Panc1 (cell line): ENCODE data around the gene CCM2. TPM values are rescaled to one million over a fixed set of nuclear protein-coding genes. Genes with fewer than 3 reads are reported as not detected.

Experiments used
- ATAC-seq: fragments of 200-7000 bp; cut with Tn5 transposase; 2 replicates; pipeline ENCODE4 v1.9.1; 2020; ENCODE audit warnings: mild to moderate bottlenecking, moderate library complexity
- BruUV-seq: library from RNA; stranded (reverse); fragments of 400-500 nt; replicated peaks from 2 replicates; lab custom pipeline; 2021; lab: Mats Ljungman, UMichigan
- CTCF ChIA-PET: fragments of 300-600 bp; sonication (Branson Sonifier 250); formaldehyde crosslinking; loops from one replicate; lab custom pipeline; 2022; ENCODE audit warnings: antibody characterized with exemption; lab: Charles Lee
- POLR2A ChIA-PET: fragments of 300-600 bp; sonication (Branson Sonifier 250); formaldehyde crosslinking; loops from one replicate; lab custom pipeline; 2022; ENCODE audit warnings: antibody characterized with exemption; lab: Charles Lee
- DNase-seq: peaks from one replicate; pipeline ENCODE4 v3.0.0-alpha.2; 2010; ENCODE audit warnings: low read depth, low spot score
- H3K27ac ChIP-seq: 2 replicates; pipeline ENCODE4 v1.5.1; 2011; ENCODE audit warnings: mild to moderate bottlenecking, low read length, inconsistent platforms
- H3K27me3 ChIP-seq: fragments of 200-500 bp; sonication (Bioruptor generic); 2 replicates; pipeline ENCODE4 v1.6.0; 2014; ENCODE audit warnings: low read length, inconsistent platforms; ENCODE audit not compliant: control insufficient read depth, insufficient read depth
- H3K36me3 ChIP-seq: fragments of 200-500 bp; sonication (Bioruptor generic); 2 replicates; pipeline ENCODE4 v1.5.1; 2014; ENCODE audit warnings: inconsistent platforms, mild to moderate bottlenecking, low read length, moderate library complexity; ENCODE audit not compliant: control insufficient read depth, insufficient read depth
- H3K4me1 ChIP-seq: 2 replicates; pipeline ENCODE4 v1.5.1; 2011; ENCODE audit warnings: inconsistent platforms, mild to moderate bottlenecking, low read length, moderate library complexity; ENCODE audit not compliant: control insufficient read depth, insufficient read depth
- H3K4me3 ChIP-seq, 2 experiments: 2 replicates each; pipeline ENCODE4 v1.5.1; 2011 to 2012; ENCODE audit warnings: low read depth in 2 of 2, low read length in 2 of 2, mild to moderate bottlenecking in 2 of 2, inconsistent platforms in 1 of 2, moderate library complexity in 1 of 2
- H3K9me3 ChIP-seq: fragments of 200-500 bp; sonication (Bioruptor generic); 2 replicates; pipeline ENCODE4 v1.5.1; 2014; ENCODE audit warnings: low read depth, mild to moderate bottlenecking, inconsistent platforms, low read length, moderate library complexity; ENCODE audit not compliant: control insufficient read depth, insufficient read depth
- POLR2AphosphoS5 ChIP-seq: IDR thresholded peaks from 2 replicates; pipeline ENCODE4 v1.6.1; 2012; ENCODE audit warnings: mild to moderate bottlenecking, low read depth, low read length, moderate library complexity
- SIN3A ChIP-seq: IDR thresholded peaks from 2 replicates; pipeline ENCODE4 v1.6.1; 2012; ENCODE audit warnings: low read depth, mild to moderate bottlenecking, low read length, moderate library complexity, borderline replicate concordance; ENCODE audit not compliant: insufficient read depth
- TCF7L2 ChIP-seq: IDR thresholded peaks from 2 replicates; pipeline ENCODE4 v1.6.1; 2011; ENCODE audit warnings: mild to moderate bottlenecking, low read depth, low read length, inconsistent platforms
- in situ Hi-C: cut with HindIII; loops from 2 replicates; pipeline ENCODE4 v1.10.0; 2016; ENCODE audit warnings: low sequenced_read_pairs, low pct_unique_long_range_greater_than_20kb
- intact Hi-C: fragments of 100-400 bp; cut with micrococcal nuclease; formaldehyde crosslinking; loops from one replicate; pipeline ENCODE4 v1.10.0; 2022; ENCODE audit not compliant: unreplicated experiment
- total RNA-seq: library from RNA; stranded (reverse); gene quantifications from one replicate; pipeline ENCODE4 v1.2.1, GENCODE V29; 2021; ENCODE audit not compliant: unreplicated experiment
- TF ChIP-seq, protein P1 (sequence below): fragments of 450-650 bp; IDR thresholded peaks from 2 replicates; pipeline ENCODE4 v1.5.1; 2017; ENCODE audit warnings: mild to moderate bottlenecking
- TF ChIP-seq, protein P2 (sequence below), 2 experiments: IDR thresholded peaks; 2 replicates each; pipeline ENCODE4 v1.6.1; 2011 to 2012; ENCODE audit warnings: low read depth in 2 of 2, control low read depth in 1 of 2, low read length in 1 of 2, mild to moderate bottlenecking in 1 of 2, moderate library complexity in 1 of 2; ENCODE audit not compliant: insufficient read depth in 1 of 2

The CCM2 gene
- total RNA-seq, 1 experiment from 2014 or later, result 97.1 TPM

DNA sequence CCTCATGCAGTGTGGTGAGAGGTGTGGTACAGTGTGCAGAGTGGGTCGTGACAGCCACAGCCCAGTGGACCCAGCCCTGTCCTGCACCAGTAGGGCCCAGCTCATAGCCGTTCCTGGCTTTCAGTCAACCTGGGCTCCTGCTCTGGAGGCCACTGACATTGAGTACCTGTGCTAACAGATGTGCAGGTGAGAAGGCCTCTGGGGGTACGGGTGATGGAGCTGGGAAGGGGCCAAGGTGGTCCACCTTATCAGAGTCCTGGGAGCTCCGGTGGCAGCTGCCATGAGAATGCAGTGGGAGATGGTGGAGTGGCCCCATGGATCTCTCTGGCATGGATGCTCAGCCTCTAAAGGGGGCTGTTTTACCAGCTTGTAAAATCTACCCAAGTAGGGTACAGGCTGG lies 117.6 kb downstream of the CCM2 start:
- H3K27ac ChIP-seq, result no peak overlapping the region
- no peak overlapping the region for H3K4me3 ChIP-seq
- no TSS peak for BruUV-seq
- TF ChIP-seq POLR2AphosphoS5, result no peak
- H3K9me3 ChIP-seq, result no peaks in the 10 kb centered on the region
- H3K27me3 ChIP-seq, result peaks cover 3% of the 10 kb centered on the region; the same call in 1 of the 2 replicates
- ATAC-seq (no peak), DNase-seq (no peak)
- CTCF ChIA-PET, result no interaction called here
- in situ Hi-C loops (no loop called here), intact Hi-C loops (no loop called here)
- POLR2A ChIA-PET, result interaction anchor here (0.6 to 0.7 kb wide), 2 partner anchors 31 to 47 kb away, joined by 5 to 7 read pairs; no protein-coding TSS in a partner anchor
- H3K4me1 ChIP-seq, result 0 out of 2 replicates have a peak, but pooled peaks cover 1% of the 10 kb centered on the region
- no peaks in the 10 kb centered on the region for H3K36me3 ChIP-seq

DNA sequence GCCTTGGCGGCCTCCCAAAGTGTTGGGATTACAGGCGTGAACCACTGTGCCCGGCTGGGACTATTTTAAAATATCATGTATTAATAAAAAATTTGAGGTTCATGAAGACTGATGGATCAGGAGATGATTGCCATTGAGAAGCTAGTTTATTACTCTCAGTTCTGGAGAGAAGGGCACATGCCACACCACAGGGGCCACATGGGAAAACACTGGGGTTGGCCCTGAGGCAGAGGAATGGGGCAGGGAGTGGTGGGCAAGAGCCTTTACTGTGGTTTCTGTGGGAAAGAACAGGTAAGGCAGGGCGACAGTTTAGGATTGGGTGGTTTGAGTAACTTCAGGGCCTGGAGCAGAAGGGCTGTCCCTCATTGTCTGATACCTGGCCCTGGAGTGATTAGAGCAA lies 118.3 kb downstream of the CCM2 start:
- intact Hi-C loops (no loop called here), in situ Hi-C loops (no loop called here)
- TF ChIP-seq, protein P1, sequence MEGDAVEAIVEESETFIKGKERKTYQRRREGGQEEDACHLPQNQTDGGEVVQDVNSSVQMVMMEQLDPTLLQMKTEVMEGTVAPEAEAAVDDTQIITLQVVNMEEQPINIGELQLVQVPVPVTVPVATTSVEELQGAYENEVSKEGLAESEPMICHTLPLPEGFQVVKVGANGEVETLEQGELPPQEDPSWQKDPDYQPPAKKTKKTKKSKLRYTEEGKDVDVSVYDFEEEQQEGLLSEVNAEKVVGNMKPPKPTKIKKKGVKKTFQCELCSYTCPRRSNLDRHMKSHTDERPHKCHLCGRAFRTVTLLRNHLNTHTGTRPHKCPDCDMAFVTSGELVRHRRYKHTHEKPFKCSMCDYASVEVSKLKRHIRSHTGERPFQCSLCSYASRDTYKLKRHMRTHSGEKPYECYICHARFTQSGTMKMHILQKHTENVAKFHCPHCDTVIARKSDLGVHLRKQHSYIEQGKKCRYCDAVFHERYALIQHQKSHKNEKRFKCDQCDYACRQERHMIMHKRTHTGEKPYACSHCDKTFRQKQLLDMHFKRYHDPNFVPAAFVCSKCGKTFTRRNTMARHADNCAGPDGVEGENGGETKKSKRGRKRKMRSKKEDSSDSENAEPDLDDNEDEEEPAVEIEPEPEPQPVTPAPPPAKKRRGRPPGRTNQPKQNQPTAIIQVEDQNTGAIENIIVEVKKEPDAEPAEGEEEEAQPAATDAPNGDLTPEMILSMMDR, result no peak
- TF ChIP-seq POLR2AphosphoS5 (no peak), TCF7L2 (no peak), SIN3A (no peak)
- TF ChIP-seq, protein P2, sequence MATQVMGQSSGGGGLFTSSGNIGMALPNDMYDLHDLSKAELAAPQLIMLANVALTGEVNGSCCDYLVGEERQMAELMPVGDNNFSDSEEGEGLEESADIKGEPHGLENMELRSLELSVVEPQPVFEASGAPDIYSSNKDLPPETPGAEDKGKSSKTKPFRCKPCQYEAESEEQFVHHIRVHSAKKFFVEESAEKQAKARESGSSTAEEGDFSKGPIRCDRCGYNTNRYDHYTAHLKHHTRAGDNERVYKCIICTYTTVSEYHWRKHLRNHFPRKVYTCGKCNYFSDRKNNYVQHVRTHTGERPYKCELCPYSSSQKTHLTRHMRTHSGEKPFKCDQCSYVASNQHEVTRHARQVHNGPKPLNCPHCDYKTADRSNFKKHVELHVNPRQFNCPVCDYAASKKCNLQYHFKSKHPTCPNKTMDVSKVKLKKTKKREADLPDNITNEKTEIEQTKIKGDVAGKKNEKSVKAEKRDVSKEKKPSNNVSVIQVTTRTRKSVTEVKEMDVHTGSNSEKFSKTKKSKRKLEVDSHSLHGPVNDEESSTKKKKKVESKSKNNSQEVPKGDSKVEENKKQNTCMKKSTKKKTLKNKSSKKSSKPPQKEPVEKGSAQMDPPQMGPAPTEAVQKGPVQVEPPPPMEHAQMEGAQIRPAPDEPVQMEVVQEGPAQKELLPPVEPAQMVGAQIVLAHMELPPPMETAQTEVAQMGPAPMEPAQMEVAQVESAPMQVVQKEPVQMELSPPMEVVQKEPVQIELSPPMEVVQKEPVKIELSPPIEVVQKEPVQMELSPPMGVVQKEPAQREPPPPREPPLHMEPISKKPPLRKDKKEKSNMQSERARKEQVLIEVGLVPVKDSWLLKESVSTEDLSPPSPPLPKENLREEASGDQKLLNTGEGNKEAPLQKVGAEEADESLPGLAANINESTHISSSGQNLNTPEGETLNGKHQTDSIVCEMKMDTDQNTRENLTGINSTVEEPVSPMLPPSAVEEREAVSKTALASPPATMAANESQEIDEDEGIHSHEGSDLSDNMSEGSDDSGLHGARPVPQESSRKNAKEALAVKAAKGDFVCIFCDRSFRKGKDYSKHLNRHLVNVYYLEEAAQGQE (IDR thresholded peaks at IDR 0.05; ENCODE audit: insufficient read depth in 1 of 2, low read depth in 2 of 2, low read length in 1 of 2), result no peak
- Histone ChIP-seq H3K27me3 (peaks cover 3% of the 10 kb centered on the region; the same call in 1 of the 2 replicates), H3K4me3 (no peak overlapping the region), H3K4me1 (no peaks in the 10 kb centered on the region), H3K36me3 (no peaks in the 10 kb centered on the region), H3K27ac (no peak overlapping the region), H3K9me3 (no peaks in the 10 kb centered on the region)
- ATAC-seq, result no peak
- ChIA-PET POLR2A (interaction anchor here (0.7 kb wide), 1 partner anchor 32 kb away, joined by 7 read pairs; no protein-coding TSS in a partner anchor), CTCF (no interaction called here)
- DNase-seq, result no peak
- BruUV-seq, result no TSS peak

DNA sequence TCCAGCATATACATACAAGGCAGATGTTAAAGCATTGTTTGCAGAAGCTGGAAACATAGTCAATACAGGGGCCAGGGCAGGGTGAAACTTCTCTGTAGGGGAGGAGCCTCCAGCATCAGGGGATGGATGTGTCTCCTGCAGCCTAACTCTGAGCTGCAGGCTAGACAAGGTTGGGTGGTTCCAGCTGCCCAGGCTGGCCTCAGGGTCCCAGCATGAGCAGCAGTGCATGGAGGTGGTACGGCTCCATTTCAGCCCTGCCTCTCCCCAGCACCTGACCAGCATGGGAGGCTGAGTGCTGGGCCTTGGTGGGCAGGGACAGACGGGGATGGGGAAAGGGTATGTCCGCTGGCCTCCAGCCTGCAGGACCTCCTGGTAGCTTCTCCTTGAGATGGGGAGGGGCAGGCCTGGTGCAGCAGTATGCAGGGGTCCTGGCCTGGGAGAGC lies 118.9 kb downstream of the CCM2 start:
- Histone ChIP-seq H3K4me1 (no peaks in the 10 kb centered on the region), H3K27ac (no peak overlapping the region), H3K36me3 (no peaks in the 10 kb centered on the region), H3K9me3 (no peaks in the 10 kb centered on the region), H3K4me3 (no peak overlapping the region), H3K27me3 (no peaks in the 10 kb centered on the region; the same call in 1 of the 2 replicates)
- no TSS peak for BruUV-seq
- DNase-seq (no peak), ATAC-seq (peak; percentile 57)
- POLR2A ChIA-PET, result no interaction called here
- in situ Hi-C loops, result no loop called here
- TF ChIP-seq, protein P1, result no peak
- TF ChIP-seq, protein P2 (IDR thresholded peaks at IDR 0.05; ENCODE audit: insufficient read depth in 1 of 2, low read depth in 2 of 2, low read length in 1 of 2), result no peak
- TF ChIP-seq TCF7L2, result no peak
- no peak for TF ChIP-seq SIN3A
- CTCF ChIA-PET, result no interaction called here
- intact Hi-C loops, result no loop called here
